Measurements from ENCODE around the gene LXN. TPM values are rescaled to one million over a fixed set of nuclear protein-coding genes. Genes with fewer than 3 reads are reported as not detected.

Gene LXN
- total RNA-seq, 1 experiment from 2014 or later: 35.7 TPM

Small RNA genes within 50 kb of the gene (small RNA-seq; reads per million reads assigned to genes)
- 0 reads per million in 2 experiments for gene AC025033.1
- 0 reads per million in 2 experiments for gene AC080013.6

Other genes starting within 250 kb of the LXN start
- gene MLF1, start 101.5 kb downstream of the LXN start, total RNA-seq (2014; rRNA removed; shearing (Covaris generic)): 6.6 and 8.5 TPM in 2 replicates
- 32.8 and 48.7 TPM in 2 replicates for gene GFM1, start 28.1 kb downstream of the LXN start, total RNA-seq (2014; rRNA removed; shearing (Covaris generic))
- not detected in 2 replicates for gene RARRES1, start 59.8 kb upstream of the LXN start, total RNA-seq (2014; rRNA removed; shearing (Covaris generic))
- gene MFSD1, start 129.4 kb upstream of the LXN start, total RNA-seq (2014; rRNA removed; shearing (Covaris generic)): 28.6 and 30.9 TPM in 2 replicates

All from NCI-H460 (cell line).